ENCODE results near the gene SIMC1. TPM values are rescaled to one million over a fixed set of nuclear protein-coding genes. Genes with fewer than 3 reads are reported as not detected.

The SIMC1 gene
- total and polyA plus RNA-seq, 2 donors (not counting 1 experiment from before 2014, with no cell fraction given), result 4.6 to 7.9 TPM

GRCh38 chr5:176381979-176382378 lies 143.8 kb downstream of the SIMC1 start:
- H3K36me3 ChIP-seq (ENCODE audit: control insufficient read depth, insufficient read depth, low read length), result peaks cover 16% of the 10 kb centered on the region
- H2AFZ ChIP-seq (ENCODE audit: low read length), result no peak overlapping the region
- no peak overlapping the region for H3K4me2 ChIP-seq (ENCODE audit: extremely low read depth, insufficient read depth, low read length)
- peaks cover 5% of the 10 kb centered on the region for H3K4me1 ChIP-seq (ENCODE audit: control insufficient read depth, extremely low read depth, insufficient read depth, low read length)
- H3K9me3 ChIP-seq (ENCODE audit: control insufficient read depth, insufficient read depth, low read depth, low read length), result no peaks in the 10 kb centered on the region
- TF ChIP-seq EZH2 (IDR thresholded peaks at IDR 0.05; ENCODE audit: low read length, missing control alignments), result no peak
- no peak for TF ChIP-seq CTCF (conservative IDR thresholded peaks at IDR 0.05 in 1 of 2, IDR thresholded peaks at IDR 0.05 in 1 of 2; ENCODE audit: low read depth in 1 of 2, low read length in 2 of 2)
- H3K9ac ChIP-seq (ENCODE audit: insufficient read depth, low read length), result no peak overlapping the region
- H3K27ac ChIP-seq (ENCODE audit: insufficient read depth, low read length), result no peak overlapping the region
- no peak for DNase-seq (ENCODE audit: low read depth in 2 of 2)
- H4K20me1 ChIP-seq (ENCODE audit: control insufficient read depth, extremely low read depth, insufficient read depth, low read length), result no peaks in the 10 kb centered on the region
- peaks cover 16% of the 10 kb centered on the region for H3K79me2 ChIP-seq (ENCODE audit: control insufficient read depth, insufficient read depth, low read length)
- H3K4me3 ChIP-seq (replicated peaks in 1 of 4; ENCODE audit: control extremely low read depth in 1 of 4, insufficient read depth in 1 of 4, low read depth in 3 of 4, low read length in 4 of 4), result no peak overlapping the region
- no peaks in the 10 kb centered on the region for H3K27me3 ChIP-seq (ENCODE audit: control insufficient read depth, insufficient read depth, low read length)

GRCh38 chr5:176382721-176383120 lies 144.5 kb downstream of the SIMC1 start:
- Histone ChIP-seq H3K36me3 (ENCODE audit: control insufficient read depth, insufficient read depth, low read length) (peaks cover 16% of the 10 kb centered on the region), H3K27me3 (ENCODE audit: control insufficient read depth, insufficient read depth, low read length) (no peaks in the 10 kb centered on the region), H3K9me3 (ENCODE audit: control insufficient read depth, insufficient read depth, low read depth, low read length) (no peaks in the 10 kb centered on the region), H3K4me2 (ENCODE audit: extremely low read depth, insufficient read depth, low read length) (no peak overlapping the region), H3K4me1 (ENCODE audit: control insufficient read depth, extremely low read depth, insufficient read depth, low read length) (peaks cover 9% of the 10 kb centered on the region), H2AFZ (ENCODE audit: low read length) (no peak overlapping the region), H3K9ac (ENCODE audit: insufficient read depth, low read length) (no peak overlapping the region), H3K4me3 (replicated peaks in 1 of 4; ENCODE audit: control extremely low read depth in 1 of 4, insufficient read depth in 1 of 4, low read depth in 3 of 4, low read length in 4 of 4) (no peak overlapping the region), H3K79me2 (ENCODE audit: control insufficient read depth, insufficient read depth, low read length) (peaks cover 24% of the 10 kb centered on the region), H4K20me1 (ENCODE audit: control insufficient read depth, extremely low read depth, insufficient read depth, low read length) (no peaks in the 10 kb centered on the region), H3K27ac (ENCODE audit: insufficient read depth, low read length) (no peak overlapping the region)
- DNase-seq (ENCODE audit: low read depth in 2 of 2), result no peak
- TF ChIP-seq EZH2 (IDR thresholded peaks at IDR 0.05; ENCODE audit: low read length, missing control alignments) (no peak), CTCF (conservative IDR thresholded peaks at IDR 0.05 in 1 of 2, IDR thresholded peaks at IDR 0.05 in 1 of 2; ENCODE audit: low read depth in 1 of 2, low read length in 2 of 2) (no peak)

- DNase-seq (ENCODE audit: low read depth in 2 of 2), result no peak
- no peaks in the 10 kb centered on the region for H4K20me1 ChIP-seq (ENCODE audit: control insufficient read depth, extremely low read depth, insufficient read depth, low read length)
- no peaks in the 10 kb centered on the region for H3K27me3 ChIP-seq (ENCODE audit: control insufficient read depth, insufficient read depth, low read length)
- H3K9ac ChIP-seq (ENCODE audit: insufficient read depth, low read length), result no peak overlapping the region
- peaks cover 16% of the 10 kb centered on the region for H3K36me3 ChIP-seq (ENCODE audit: control insufficient read depth, insufficient read depth, low read length)
- no peak overlapping the region for H2AFZ ChIP-seq (ENCODE audit: low read length)
- no peak overlapping the region for H3K4me3 ChIP-seq (replicated peaks in 1 of 4; ENCODE audit: control extremely low read depth in 1 of 4, insufficient read depth in 1 of 4, low read depth in 3 of 4, low read length in 4 of 4)
- H3K4me1 ChIP-seq (ENCODE audit: control insufficient read depth, extremely low read depth, insufficient read depth, low read length), result peaks cover 9% of the 10 kb centered on the region
- no peaks in the 10 kb centered on the region for H3K9me3 ChIP-seq (ENCODE audit: control insufficient read depth, insufficient read depth, low read depth, low read length)
- TF ChIP-seq EZH2 (IDR thresholded peaks at IDR 0.05; ENCODE audit: low read length, missing control alignments) (no peak), CTCF (conservative IDR thresholded peaks at IDR 0.05 in 1 of 2, IDR thresholded peaks at IDR 0.05 in 1 of 2; ENCODE audit: low read depth in 1 of 2, low read length in 2 of 2) (no peak)
- H3K4me2 ChIP-seq (ENCODE audit: extremely low read depth, insufficient read depth, low read length), result no peak overlapping the region
- no peak overlapping the region for H3K27ac ChIP-seq (ENCODE audit: insufficient read depth, low read length)
- H3K79me2 ChIP-seq (ENCODE audit: control insufficient read depth, insufficient read depth, low read length), result peaks cover 30% of the 10 kb centered on the region
These were observed 145.2 kb downstream of the SIMC1 start for GRCh38 chr5:176383248-176383905.

All from fibroblast of lung (primary cell).